NCI-H345 (cell line): ENCODE data around the gene CCK.
A peak's percentile ranks its signal among the peaks of the same experiment; 100 is the strongest.

Experiments
- DNase-seq: peaks from one replicate; lab custom pipeline; 2025; lab: John Stamatoyannopoulos, UW

CCK gene

GRCh38 chr3:42267878-42268277 lies 1.9 kb upstream of the CCK start:
- DNase-seq, result no peak

GRCh38 chr3:42265059-42265991 lies 660 bp downstream of the CCK start:
- DNase-seq, result no peak

GRCh38 chr3:42264399-42265058 lies 1.5 kb downstream of the CCK start:
- no peak for DNase-seq

DNA sequence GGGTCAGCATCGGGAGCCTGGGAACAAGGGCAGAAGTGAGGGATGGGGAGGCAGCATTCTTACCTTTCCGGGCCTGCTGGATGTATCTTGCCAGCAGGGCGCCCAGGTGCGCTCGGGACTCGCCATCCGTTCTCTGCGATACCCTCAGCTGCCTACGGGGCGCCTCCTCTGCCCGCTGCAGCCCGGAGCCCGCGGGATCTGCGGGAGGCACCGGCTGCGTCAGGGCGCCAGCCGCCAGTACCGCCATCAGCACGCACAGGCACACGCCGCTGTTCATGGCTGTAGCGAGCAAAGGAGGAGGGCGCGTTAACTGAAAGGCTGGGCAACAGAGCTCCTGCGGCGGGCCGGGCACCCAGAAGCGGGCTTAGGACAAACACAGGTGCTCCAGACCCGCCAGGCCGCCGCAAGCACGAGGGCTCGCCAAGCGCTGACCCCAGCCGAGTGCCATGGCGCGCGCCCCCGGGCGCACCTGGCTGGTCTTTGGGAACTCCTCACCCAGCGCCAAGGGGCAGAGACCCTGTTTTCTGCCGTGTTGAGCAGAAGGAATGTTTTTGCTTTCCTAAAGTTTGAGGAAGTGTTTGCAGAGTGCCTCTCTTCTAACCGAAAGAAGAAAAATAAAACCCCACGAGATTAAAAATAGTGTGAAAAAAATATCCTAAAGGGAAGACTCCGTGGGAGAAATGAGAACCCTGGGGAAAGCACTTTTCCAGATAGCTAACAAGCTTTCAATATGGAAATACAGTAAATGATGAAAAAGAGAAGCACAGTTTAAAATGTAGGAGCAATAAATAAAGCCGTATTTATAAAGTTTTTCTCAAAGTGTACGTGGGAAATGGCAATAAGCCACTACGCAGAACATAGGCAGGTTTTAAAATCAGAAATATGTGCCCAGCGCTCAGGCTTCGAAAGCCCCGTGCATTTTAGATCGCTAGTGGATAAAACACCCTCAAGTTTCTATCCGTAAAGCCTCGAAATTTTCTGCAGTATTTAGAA lies 2.3 kb downstream of the CCK start:
- no peak for DNase-seq

GRCh38 chr3:42262525-42262924 lies 3.5 kb downstream of the CCK start:
- no peak for DNase-seq

DNA sequence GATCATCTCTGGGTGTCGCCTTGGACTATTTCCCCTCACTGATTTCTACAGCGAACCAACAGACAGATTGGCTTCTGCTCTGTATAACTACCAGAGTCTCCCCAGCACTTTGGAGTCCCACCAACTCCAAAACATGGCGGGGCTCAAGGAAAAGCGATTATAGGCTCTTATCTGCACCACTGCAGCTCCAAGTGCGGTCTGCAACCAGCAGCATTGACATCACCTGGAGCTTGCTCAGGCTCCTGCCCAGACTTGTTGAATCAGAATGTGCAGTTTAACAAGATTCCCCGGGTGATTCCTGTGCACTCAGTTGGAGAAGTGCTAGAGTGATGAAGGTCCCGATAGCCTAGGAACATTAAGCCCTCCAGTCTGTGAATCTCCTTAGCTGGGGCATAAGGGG lies 9.0 kb downstream of the CCK start:
- peak; percentile 24 for DNase-seq

DNA sequence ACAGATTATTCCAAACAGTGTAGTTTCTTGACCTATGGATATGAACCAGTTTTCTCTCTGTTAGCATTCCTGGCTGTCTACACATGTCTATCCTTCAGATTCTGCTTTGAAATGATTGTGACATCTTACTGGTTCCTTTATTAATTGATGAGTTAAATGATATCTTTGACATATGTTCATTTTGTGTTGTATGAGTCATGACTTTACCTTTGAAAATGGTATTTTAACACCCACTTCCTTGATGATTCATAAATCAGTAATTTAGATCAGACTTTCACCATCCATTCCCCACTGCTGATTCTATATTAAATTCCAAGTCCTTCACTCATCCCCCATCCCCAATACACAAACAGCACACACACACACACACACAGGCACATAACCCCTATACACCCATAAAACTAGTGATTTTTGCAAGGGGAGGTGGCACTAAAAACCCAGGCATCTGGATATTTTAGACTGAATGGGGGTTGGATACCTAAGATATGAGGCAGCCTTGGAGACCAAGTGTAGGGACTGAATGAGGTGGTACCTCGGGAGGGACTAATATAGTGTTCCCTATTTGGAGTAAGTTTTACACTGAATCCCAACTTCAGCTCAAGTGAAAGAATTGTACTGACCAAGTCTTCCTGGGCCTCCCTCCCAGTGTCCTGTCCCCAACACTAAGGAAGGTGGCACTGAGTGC lies 9.7 kb downstream of the CCK start:
- DNase-seq, result no peak

GRCh38 chr3:42254566-42254965 lies 11.4 kb downstream of the CCK start:
- no peak for DNase-seq

GRCh38 chr3:42250761-42251160 lies 15.2 kb downstream of the CCK start:
- no peak for DNase-seq

- DNase-seq, result peak; percentile 68
Observed at GRCh38 chr3:42247576-42248027, 18.4 kb downstream of the CCK start.

DNA sequence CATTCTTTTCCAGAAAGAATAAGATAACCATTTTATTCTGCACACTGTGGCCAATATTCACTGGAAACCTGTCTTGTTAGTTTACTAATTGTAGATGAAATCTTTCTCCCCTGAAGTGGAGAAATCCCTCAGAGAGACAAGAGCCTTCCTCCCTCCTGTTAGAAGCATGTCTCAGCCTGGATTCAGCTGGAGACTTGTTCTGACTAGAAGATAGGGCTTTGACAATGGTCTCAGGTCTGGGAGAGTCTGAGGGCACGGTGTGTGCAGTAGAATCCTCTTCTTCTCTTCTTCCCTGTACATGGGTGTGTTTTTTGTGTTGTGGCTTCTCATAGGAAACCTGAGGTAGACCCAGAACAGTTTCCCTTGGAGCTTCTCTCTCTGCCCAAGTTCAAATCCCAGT lies 19.9 kb downstream of the CCK start:
- DNase-seq, result no peak

- no peak for DNase-seq
Observed at GRCh38 chr3:42236611-42237010, 29.4 kb downstream of the CCK start.

DNA sequence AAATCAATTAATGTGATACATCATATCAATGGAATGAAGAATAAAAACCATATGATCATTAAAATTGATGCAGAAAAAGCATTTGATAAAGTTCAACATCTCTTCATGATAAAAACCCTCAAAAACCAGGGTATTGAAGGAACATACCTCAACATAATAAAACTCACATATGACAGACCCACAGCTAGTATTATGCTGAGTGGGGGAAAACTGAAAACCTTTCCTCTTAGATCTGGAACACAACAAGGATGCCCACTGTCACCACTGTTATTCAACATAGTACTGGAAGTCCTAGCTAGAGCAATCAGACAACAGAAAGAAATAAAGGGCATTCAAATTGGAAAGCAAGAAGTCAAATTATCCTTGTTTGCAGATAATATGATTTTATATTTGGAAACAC lies 30.5 kb downstream of the CCK start:
- DNase-seq, result no peak

DNA sequence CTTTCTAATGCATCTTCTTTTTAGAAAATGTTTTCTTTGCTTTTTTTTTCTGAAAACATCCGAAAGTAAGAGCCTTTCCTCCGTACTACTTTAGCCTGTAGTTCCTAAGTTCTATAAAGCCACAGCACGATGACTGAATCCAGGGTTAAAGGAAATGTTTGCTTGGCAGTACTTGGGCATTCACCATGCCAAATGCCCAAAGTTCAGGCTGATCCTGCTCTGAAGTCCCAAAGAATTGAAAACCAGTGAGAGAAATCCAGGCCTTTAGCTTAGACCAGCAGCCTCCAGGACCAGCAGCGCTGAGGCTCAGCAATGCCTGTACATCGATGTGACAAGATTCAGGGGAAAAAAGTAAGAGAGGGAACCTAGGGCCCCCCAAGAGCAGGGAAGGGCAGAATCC lies 35.1 kb downstream of the CCK start:
- DNase-seq, result no peak

- peak; percentile 9 for DNase-seq
Observed at GRCh38 chr3:42229942-42230688, 35.9 kb downstream of the CCK start.

DNA sequence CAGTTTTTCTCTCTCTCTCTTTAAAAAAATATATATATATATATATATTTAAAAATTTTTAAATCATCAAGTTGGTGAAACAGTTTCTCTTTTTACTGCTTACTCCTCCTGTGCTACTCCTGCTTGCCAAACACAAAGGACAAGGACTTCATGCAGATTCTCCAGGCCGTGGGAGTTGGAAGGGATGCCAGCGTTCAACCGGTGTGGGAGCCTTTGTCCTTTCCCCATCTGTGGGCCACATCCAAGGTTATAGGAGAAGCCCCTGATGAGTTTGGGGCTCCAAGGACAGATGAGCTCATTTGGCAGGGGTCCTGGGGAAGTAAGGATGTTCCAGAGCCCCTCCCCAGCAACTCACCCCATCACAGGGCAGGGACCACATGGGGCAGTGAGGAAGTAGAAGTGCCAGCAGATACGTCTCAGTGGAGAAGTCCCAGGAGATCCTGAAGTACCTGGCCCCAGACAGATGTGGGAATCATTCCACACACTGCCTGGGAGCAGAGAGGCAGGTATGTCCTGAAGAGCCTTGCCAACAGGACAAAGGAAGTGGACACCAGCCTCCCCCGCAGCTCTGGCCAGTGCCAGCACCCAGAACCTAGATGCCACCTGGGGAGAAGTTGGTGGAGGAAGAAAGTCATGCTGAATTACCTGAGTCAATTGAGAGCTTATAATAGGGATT lies 36.6 kb downstream of the CCK start:
- DNase-seq, result no peak

DNA sequence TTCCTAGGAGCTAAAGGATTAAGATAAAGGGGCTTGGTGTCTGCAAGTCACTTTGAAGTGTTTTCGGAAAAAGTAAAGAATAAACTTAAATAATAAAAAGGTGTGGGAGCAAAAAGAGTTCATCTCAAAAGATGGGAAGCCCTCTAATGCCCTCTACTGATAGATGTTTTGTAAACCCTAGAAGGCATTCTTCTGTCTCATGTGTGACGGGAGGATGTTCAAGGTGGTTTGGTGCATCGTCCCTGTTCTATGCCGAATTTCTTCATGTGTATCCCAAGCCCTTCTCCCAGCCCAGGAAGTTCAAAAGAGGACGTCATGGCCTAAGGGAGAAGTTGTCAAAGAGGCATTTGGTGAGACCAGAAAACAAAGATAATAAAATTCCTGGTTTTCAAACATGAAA lies 37.2 kb downstream of the CCK start:
- DNase-seq, result peak; percentile 6

GRCh38 chr3:42226470-42227425 lies 39.2 kb downstream of the CCK start:
- peak; percentile 17 for DNase-seq
